Adrenal gland (tissue), 19 donors: ENCODE data around the gene FAM153A. TPM values are rescaled to one million over a fixed set of nuclear protein-coding genes. Genes with fewer than 3 reads are reported as not detected.
"Not testable (repeated sequence)": the region's sequence is repeated elsewhere in the genome, so short reads cannot be mapped to it uniquely, and the experiment has no call there.

Source experiments
- DNase-seq, 7 donors: peaks; one replicate each; pipeline ENCODE4 v3.0.0-alpha.2; 2019 to 2020
- H3K27ac ChIP-seq, 5 donors: fragments of 200-600 bp; sonication (generic) in 4 of 5; 1 replicate in 3 of 5; 2 replicates in 2 of 5; pipeline versions ENCODE4 v1.5.1 to v1.8.0; 2016 to 2020; ENCODE audit warnings: mild to moderate bottlenecking in 1 of 5
- H3K27me3 ChIP-seq: fragments of 200-600 bp; 2 replicates; pipeline ENCODE4 v1.8.0; 2021
- H3K36me3 ChIP-seq, 2 donors: fragments of 200-600 bp; replicated peaks in 1 of 2; 1 replicate in 1 of 2; 2 replicates in 1 of 2; pipeline versions ENCODE4 v1.5.1 to v1.8.0; 2018 to 2022
- H3K4me1 ChIP-seq, 2 donors: fragments of 200-600 bp; replicated peaks in 1 of 2; 1 replicate in 1 of 2; 2 replicates in 1 of 2; pipeline versions ENCODE4 v1.5.1 to v1.8.0; 2018 to 2021
- H3K4me3 ChIP-seq, 4 donors: fragments of 200-600 bp; sonication (generic) in 3 of 4; one replicate each; pipeline ENCODE4 v1.5.1; 2016 to 2018
- H3K9me3 ChIP-seq, 3 donors: fragments of 200-600 bp; sonication (generic) in 1 of 3; replicated peaks in 1 of 3; 1 replicate in 2 of 3; 2 replicates in 1 of 3; pipeline versions ENCODE4 v1.5.1 to v1.8.0; 2016 to 2021
- WGBS, 4 donors: extraction: QIAGEN DNeasy Blood & Tissue Kit in 2 of 4; methylation state at CpG; one replicate each; pipeline versions ENCODE4 v1.1.5 to v1.1.7; 2013 to 2017; 5-methylcytosine and 5-hydroxymethylcytosine counted together
- intact Hi-C, 2 donors: fragments of 100-400 bp; cut with DNase I; formaldehyde crosslinking; loops; one replicate each; pipeline versions ENCODE4 v1.14.1 to v1.15.0; 2022 to 2023
- long read RNA-seq, 10 donors: library from polyadenylated mRNA in 3 of 10; unstranded in 2 of 10; stranded (forward) in 1 of 10; transcript quantifications; one replicate each; pipeline ENCODE4 v2.0.0 and lab custom pipeline, GENCODE V29; 2021 to 2026
- polyA plus RNA-seq, 3 donors: library from polyadenylated mRNA; stranded (reverse); fragments of 200-250 nt in 2 of 3; fragments of 350-450 nt in 1 of 3; fragmentation: Illumina TruSeq in 1 of 3; extraction: RNeasy Lipid Tissue Mini Kit (QIAGEN cat#74804) in 1 of 3; gene quantifications; one replicate each; pipeline ENCODE4 v1.2.3, GENCODE V29; 2013 to 2014
- total RNA-seq, 9 donors: library from RNA; depleted of rRNA in 4 of 9; stranded (reverse); fragments of >200 nt in 4 of 9; fragments of 120-200 nt in 1 of 9; fragmentation: NEBNext Ultra II Directional in 1 of 9; extraction: Animal tissue kit (Norgen Biotek cat#: 25700) in 1 of 9; gene quantifications; one replicate each; pipeline versions ENCODE4 v1.1.0 to v1.2.4, GENCODE V29; 2013 to 2023
- donor health status: healthy with polysubstance abuse.
- donor health status: Bipolar disorder and iron deficiency.
- donor health status: DM: yes; HTN: yes; CAD: no.
- donor health status: DM: no; HTN: no; CAD: no.
- donor health status: DM: no; HTN: no; CAD: no.
- donor health status: DM: yes; HTN: yes; CAD: no.

The FAM153A gene
- total RNA-seq (10 to 100 TPM in 2 of 9 donors, 1 to 10 TPM in 7; 1.1 to 14.2 (median 4.9) TPM), polyA plus RNA-seq (10 to 100 TPM in 1 of 3 donors, 1 to 10 TPM in 2; 2.4 to 26.1 (median 7.3) TPM)
- long read RNA-seq, donor 1, result 0 reads
- long read RNA-seq, donor 2, result 0 reads
- long read RNA-seq, donor 3, result 0 reads
- long read RNA-seq, donor 4, result 0 reads
- long read RNA-seq, donor 5, partial matches to known transcripts, result 0 of 2 reads
- long read RNA-seq, donor 5, other reads (novel, unspliced or antisense), result 2 of 2 reads
- long read RNA-seq, donor 6, partial matches to known transcripts, result 2 of 3 reads
- long read RNA-seq, donor 6, other reads (novel, unspliced or antisense), result 1 of 3 reads
- long read RNA-seq, donor 7, result 0 reads
- long read RNA-seq, donor 8, result 0 reads
- long read RNA-seq, donor 9, result 0 reads
- long read RNA-seq, donor 10, result 0 reads

GRCh38 chr5:177782792-177783633 lies at the start of gene FAM153A:
FAM153A (minus strand) TSS chr5:177782899.
- intact Hi-C loops, result not testable (repeated sequence)

GRCh38 chr5:177832287-177832686 lies 49.6 kb upstream of the FAM153A start:
- intact Hi-C loops, H3K36me3 ChIP-seq, DNase-seq, H3K27me3 ChIP-seq, H3K9me3 ChIP-seq, H3K4me1 ChIP-seq, H3K27ac ChIP-seq, H3K4me3 ChIP-seq: not testable (repeated sequence)
- 43 to 81% (median 74%) methylated on average over 1 to 4 of the region's 4 CpGs; no CpG with 5 or more reads in 1 of the 4 donors for WGBS, 4 donors

More at GRCh38 chr5:177782792-177783633, at the start of gene FAM153A:
- not testable (repeated sequence) for H3K4me3 ChIP-seq, H3K4me1 ChIP-seq, H3K27ac ChIP-seq, H3K9me3 ChIP-seq, H3K36me3 ChIP-seq, H3K27me3 ChIP-seq
- WGBS, 4 donors, result 7% methylated on average over 14 of the region's 67 CpGs; no CpG with 5 or more reads in 3 of the 4 donors
- DNase-seq, result peak in 3 of 7 donors; percentile 13 to 31 (median 18)

GRCh38 chr5:177826073-177826472 lies 43.4 kb upstream of the FAM153A start:
- H3K4me1 ChIP-seq, DNase-seq, intact Hi-C loops, H3K36me3 ChIP-seq, H3K27me3 ChIP-seq, H3K9me3 ChIP-seq, H3K27ac ChIP-seq, H3K4me3 ChIP-seq: not testable (repeated sequence)
- no CpG with 5 or more reads among the region's 4 CpGs for WGBS, 4 donors

- H3K27ac ChIP-seq, intact Hi-C loops, H3K9me3 ChIP-seq, H3K27me3 ChIP-seq, H3K36me3 ChIP-seq, DNase-seq, H3K4me3 ChIP-seq, H3K4me1 ChIP-seq: not testable (repeated sequence)
- WGBS, 4 donors, result no CpG with 5 or more reads among the region's 2 CpGs
These were observed 42.1 kb upstream of the FAM153A start for GRCh38 chr5:177824776-177825175.

- no CpG with 5 or more reads among the region's 3 CpGs for whole genome bisulfite sequencing, 4 donors
- intact Hi-C loops, H3K9me3 ChIP-seq, H3K27ac ChIP-seq, H3K36me3 ChIP-seq, DNase-seq, H3K27me3 ChIP-seq, H3K4me3 ChIP-seq, H3K4me1 ChIP-seq: not testable (repeated sequence)
These were observed 39.8 kb upstream of the FAM153A start for GRCh38 chr5:177822489-177822888.

- WGBS, 4 donors, result no CpG with 5 or more reads among the region's 1 CpG
- DNase-seq, H3K36me3 ChIP-seq, H3K27me3 ChIP-seq, H3K9me3 ChIP-seq, H3K4me3 ChIP-seq, H3K4me1 ChIP-seq, intact Hi-C loops, H3K27ac ChIP-seq: not testable (repeated sequence)
These were observed 37.0 kb upstream of the FAM153A start for GRCh38 chr5:177819664-177820063.

- DNase-seq, H3K36me3 ChIP-seq, H3K4me3 ChIP-seq, H3K4me1 ChIP-seq, H3K27me3 ChIP-seq, intact Hi-C loops, H3K9me3 ChIP-seq, H3K27ac ChIP-seq: not testable (repeated sequence)
- no CpG with 5 or more reads among the region's 2 CpGs for WGBS, 4 donors
These were observed 30.2 kb upstream of the FAM153A start for GRCh38 chr5:177812814-177813425.

GRCh38 chr5:177812160-177812743 lies 29.6 kb upstream of the FAM153A start:
- H3K36me3 ChIP-seq, intact Hi-C loops, H3K9me3 ChIP-seq, H3K4me3 ChIP-seq, H3K4me1 ChIP-seq, H3K27ac ChIP-seq, DNase-seq, H3K27me3 ChIP-seq: not testable (repeated sequence)
- WGBS, 4 donors, result 83% methylated on average over 1 of the region's 6 CpGs; no CpG with 5 or more reads in 3 of the 4 donors

- WGBS, 4 donors, result 83 to 87% methylated on average over 5 of the region's 11 CpGs; no CpG with 5 or more reads in 2 of the 4 donors
- DNase-seq, H3K36me3 ChIP-seq, H3K27ac ChIP-seq, H3K4me1 ChIP-seq, H3K4me3 ChIP-seq, H3K27me3 ChIP-seq, intact Hi-C loops, H3K9me3 ChIP-seq: not testable (repeated sequence)
These were observed 26.7 kb upstream of the FAM153A start for GRCh38 chr5:177809209-177809913.

- H3K27ac ChIP-seq, H3K36me3 ChIP-seq, H3K9me3 ChIP-seq, H3K4me3 ChIP-seq, intact Hi-C loops, DNase-seq, H3K4me1 ChIP-seq, H3K27me3 ChIP-seq: not testable (repeated sequence)
- WGBS, 4 donors, result 80 to 96% methylated on average over 4 of the region's 12 CpGs; no CpG with 5 or more reads in 2 of the 4 donors
These were observed 25.7 kb upstream of the FAM153A start for GRCh38 chr5:177808420-177808819.
